NCI-H187 treated with DMSO at 0.1 percent for 48 hours (cell line): ENCODE results near the gene PRKRIP1.
A peak's percentile ranks its signal among the peaks of the same experiment; 100 is the strongest.
"Not testable (repeated sequence)": the region's sequence is repeated elsewhere in the genome, so short reads cannot be mapped to it uniquely, and the experiment has no call there.

Experiments used
- DNase-seq: peaks from one replicate; lab custom pipeline; 2025; lab: John Stamatoyannopoulos, UW

PRKRIP1 gene

GRCh38 chr7:102431617-102432298 is 35.6 kb downstream of the PRKRIP1 start:
- DNase-seq = peak; percentile 94

GRCh38 chr7:102432442-102433218 is 36.5 kb downstream of the PRKRIP1 start:
- DNase-seq = no peak

- no peak for DNase-seq
Measured at GRCh38 chr7:102433219-102434038, 37.3 kb downstream of the PRKRIP1 start, which contains the start of gene ORAI2. TSS of gene ORAI2 (plus strand) at chr7:102433575. CDS start at chr7:102438957, 5,382 bp downstream.

- no peak for DNase-seq
Measured at GRCh38 chr7:102434039-102434486, 37.9 kb downstream of the PRKRIP1 start.

GRCh38 chr7:102436118-102436517 is 40.0 kb downstream of the PRKRIP1 start:
- DNase-seq = no peak

- DNase-seq = no peak
Measured at GRCh38 chr7:102439963-102440795, 44.0 kb downstream of the PRKRIP1 start.

- no peak for DNase-seq
Measured at GRCh38 chr7:102444961-102445673, 49.0 kb downstream of the PRKRIP1 start.

- no peak for DNase-seq
Measured at GRCh38 chr7:102445674-102446071, 49.5 kb downstream of the PRKRIP1 start.

- no peak for DNase-seq
Measured at GRCh38 chr7:102446387-102447156, 50.4 kb downstream of the PRKRIP1 start.

GRCh38 chr7:102447311-102447710 is 51.1 kb downstream of the PRKRIP1 start:
- DNase-seq = no peak

GRCh38 chr7:102449136-102449535 is 53.0 kb downstream of the PRKRIP1 start:
- DNase-seq = no peak

GRCh38 chr7:102450242-102450641 is 54.1 kb downstream of the PRKRIP1 start:
- DNase-seq = no peak

- DNase-seq = no peak
Measured at GRCh38 chr7:102451371-102452054, 55.4 kb downstream of the PRKRIP1 start.

- no peak for DNase-seq
Measured at GRCh38 chr7:102452451-102452850, 56.3 kb downstream of the PRKRIP1 start.

GRCh38 chr7:102453319-102453718 is 57.2 kb downstream of the PRKRIP1 start:
- DNase-seq = peak; percentile 33

- no peak for DNase-seq
Measured at GRCh38 chr7:102454468-102454867, 58.3 kb downstream of the PRKRIP1 start.

GRCh38 chr7:102454932-102455331 is 58.8 kb downstream of the PRKRIP1 start:
- not testable (repeated sequence) for DNase-seq

- DNase-seq = no peak
Measured at GRCh38 chr7:102455596-102455995, 59.4 kb downstream of the PRKRIP1 start.

- DNase-seq = no peak
Measured at GRCh38 chr7:102456327-102456726, 60.2 kb downstream of the PRKRIP1 start.
